ENCODE results near the gene ZSWIM1. TPM values are rescaled to one million over a fixed set of nuclear protein-coding genes. Genes with fewer than 3 reads are reported as not detected.

Gene ZSWIM1
- total and polyA plus RNA-seq, 2 donors (not counting 1 experiment from before 2014, with no cell fraction given), result 5.4 to 15.7 TPM

- H3K4me1 ChIP-seq (ENCODE audit: control insufficient read depth in 2 of 2, insufficient read depth in 2 of 2, low read length in 2 of 2), result no peaks in the 10 kb centered on the region
- H3K9me3 ChIP-seq (ENCODE audit: control extremely low read depth in 1 of 3, control insufficient read depth in 2 of 3, insufficient read depth in 1 of 3, low read length in 2 of 3), result no peaks in the 10 kb centered on the region
- H3K27me3 ChIP-seq (replicated peaks in 1 of 4; ENCODE audit: control extremely low read depth in 1 of 4, control insufficient read depth in 3 of 4, insufficient read depth in 4 of 4, low read length in 3 of 4), result peaks cover 0 to 4% (median under 1%) of the 10 kb centered on the region in 4 experiments
- H3K79me2 ChIP-seq (ENCODE audit: control insufficient read depth, insufficient read depth, low read length), result no peaks in the 10 kb centered on the region
- ATAC-seq (ENCODE audit: low read depth), result no peak
- H3K9ac ChIP-seq (ENCODE audit: low read length), result no peak overlapping the region
- no peaks in the 10 kb centered on the region for H3K9me3 Mint-ChIP-seq (ENCODE audit: insufficient read depth)
- no peak overlapping the region for H3K4me3 Mint-ChIP-seq
- H2AFZ ChIP-seq (ENCODE audit: insufficient read depth, low read depth, low read length, poor library complexity, severe bottlenecking), result no peak overlapping the region
- no peak for DNase-seq
- peaks cover 7% of the 10 kb centered on the region for H3K27me3 Mint-ChIP-seq
- ChIA-PET CTCF (no interaction called here), POLR2A (no interaction called here)
- no peaks in the 10 kb centered on the region for H3K4me1 Mint-ChIP-seq
- H3K27ac Mint-ChIP-seq, result no peak overlapping the region
- intact Hi-C loops (cut with micrococcal nuclease), result no loop called here
- no peak overlapping the region for H3K4me3 ChIP-seq (ENCODE audit: control extremely low read depth in 1 of 5, extremely low read depth in 1 of 5, insufficient read depth in 1 of 5, low read depth in 2 of 5, low read length in 4 of 5)
- WGBS (ENCODE audit: insufficient coverage), result 72% methylated on average over 5 of the region's 9 CpGs
- H4K20me1 ChIP-seq (ENCODE audit: control insufficient read depth, insufficient read depth, low read length, poor library complexity, severe bottlenecking), result no peaks in the 10 kb centered on the region
- H3K36me3 ChIP-seq (replicated peaks in 1 of 2; ENCODE audit: control extremely low read depth in 1 of 2, control insufficient read depth in 1 of 2, extremely low read depth in 1 of 2, insufficient read depth in 2 of 2, low read length in 1 of 2), result no peaks in the 10 kb centered on the region
- H3K27ac ChIP-seq (ENCODE audit: low read length in 2 of 2), result no peak overlapping the region
- H3K4me2 ChIP-seq (replicated peaks; ENCODE audit: low read depth, low read length, poor library complexity, severe bottlenecking), result no peak overlapping the region
- TF ChIP-seq EZH2 (IDR thresholded peaks at IDR 0.05; ENCODE audit: borderline replicate concordance, insufficient read depth, low read depth, low read length, poor library complexity, severe bottlenecking), result no peak
- no peak for TF ChIP-seq CTCF (IDR thresholded peaks at IDR 0.05)
Observed at GRCh38 chr20:45925821-45926506, 44.9 kb downstream of the ZSWIM1 start.

- H3K9me3 ChIP-seq (ENCODE audit: control extremely low read depth in 1 of 3, control insufficient read depth in 2 of 3, insufficient read depth in 1 of 3, low read length in 2 of 3), result no peaks in the 10 kb centered on the region
- H3K4me1 Mint-ChIP-seq, result no peaks in the 10 kb centered on the region
- no peak overlapping the region for H3K4me2 ChIP-seq (replicated peaks; ENCODE audit: low read depth, low read length, poor library complexity, severe bottlenecking)
- no peaks in the 10 kb centered on the region for H3K4me1 ChIP-seq (ENCODE audit: control insufficient read depth in 2 of 2, insufficient read depth in 2 of 2, low read length in 2 of 2)
- WGBS (ENCODE audit: insufficient coverage), result 100% methylated on average over 1 of the region's 2 CpGs
- H3K27me3 Mint-ChIP-seq, result peaks cover 2% of the 10 kb centered on the region
- H3K9me3 Mint-ChIP-seq (ENCODE audit: insufficient read depth), result no peaks in the 10 kb centered on the region
- H3K27me3 ChIP-seq (replicated peaks in 1 of 4; ENCODE audit: control extremely low read depth in 1 of 4, control insufficient read depth in 3 of 4, insufficient read depth in 4 of 4, low read length in 3 of 4), result peaks cover 0 to 1% (median 0%) of the 10 kb centered on the region in 4 experiments
- H3K36me3 ChIP-seq (replicated peaks in 1 of 2; ENCODE audit: control extremely low read depth in 1 of 2, control insufficient read depth in 1 of 2, extremely low read depth in 1 of 2, insufficient read depth in 2 of 2, low read length in 1 of 2), result no peaks in the 10 kb centered on the region
- DNase-seq, result no peak
- H3K9ac ChIP-seq (ENCODE audit: low read length), result no peak overlapping the region
- TF ChIP-seq EZH2 (IDR thresholded peaks at IDR 0.05; ENCODE audit: borderline replicate concordance, insufficient read depth, low read depth, low read length, poor library complexity, severe bottlenecking), result no peak
- TF ChIP-seq CTCF (IDR thresholded peaks at IDR 0.05), result no peak
- no peak overlapping the region for H3K4me3 ChIP-seq (ENCODE audit: control extremely low read depth in 1 of 5, extremely low read depth in 1 of 5, insufficient read depth in 1 of 5, low read depth in 2 of 5, low read length in 4 of 5)
- no peak overlapping the region for H3K4me3 Mint-ChIP-seq
- ChIA-PET POLR2A (no interaction called here), CTCF (no interaction called here)
- no peaks in the 10 kb centered on the region for H3K79me2 ChIP-seq (ENCODE audit: control insufficient read depth, insufficient read depth, low read length)
- no peak overlapping the region for H3K27ac ChIP-seq (ENCODE audit: low read length in 2 of 2)
- H4K20me1 ChIP-seq (ENCODE audit: control insufficient read depth, insufficient read depth, low read length, poor library complexity, severe bottlenecking), result no peaks in the 10 kb centered on the region
- intact Hi-C loops (cut with micrococcal nuclease), result no loop called here
- ATAC-seq (ENCODE audit: low read depth), result no peak
- no peak overlapping the region for H2AFZ ChIP-seq (ENCODE audit: insufficient read depth, low read depth, low read length, poor library complexity, severe bottlenecking)
- H3K27ac Mint-ChIP-seq, result no peak overlapping the region
Observed at GRCh38 chr20:45926731-45927070, 45.7 kb downstream of the ZSWIM1 start.
